Keratinocyte (primary cell): Measurements from ENCODE around the gene APCS. TPM values are rescaled to one million over a fixed set of nuclear protein-coding genes. Genes with fewer than 3 reads are reported as not detected.

ENCODE experiments used
- DNase-seq: peaks from one replicate; pipeline ENCODE4 v3.0.0-alpha.2; 2011; ENCODE audit warnings: low read depth, missing footprints, low spot score
- FAIRE-seq: peaks from 2 replicates; lab custom pipeline; 2011; peaks lifted over from hg19 to GRCh38; lab: Jason Lieb, UNC
- H2AFZ ChIP-seq: 2 replicates; pipeline ENCODE4 v1.6.0; 2012; ENCODE audit warnings: low read length, control low read depth, inconsistent platforms; ENCODE audit not compliant: control insufficient read depth
- H3K27ac ChIP-seq: 2 replicates; pipeline ENCODE4 v1.5.1; 2011; ENCODE audit warnings: low read length; ENCODE audit not compliant: control insufficient read depth, insufficient read depth
- H3K27me3 ChIP-seq: 3 replicates; pipeline ENCODE4 v1.6.0; 2011; ENCODE audit warnings: low read length; ENCODE audit not compliant: control insufficient read depth, insufficient read depth; ENCODE audit errors: extremely low read depth
- H3K36me3 ChIP-seq, 2 experiments: 2 replicates in 1 of 2; 3 replicates in 1 of 2; pipeline ENCODE4 v1.5.1; 2011; ENCODE audit warnings: low read length in 2 of 2, mild to moderate bottlenecking in 1 of 2; ENCODE audit not compliant: control insufficient read depth in 2 of 2, insufficient read depth in 2 of 2; ENCODE audit errors: extremely low read depth in 1 of 2
- H3K4me1 ChIP-seq: 3 replicates; pipeline ENCODE4 v1.5.1; 2011; ENCODE audit warnings: low read length; ENCODE audit not compliant: control insufficient read depth, insufficient read depth; ENCODE audit errors: extremely low read depth
- H3K4me2 ChIP-seq: 3 replicates; pipeline ENCODE4 v1.6.0; 2011; ENCODE audit warnings: low read depth, low read length; ENCODE audit not compliant: control insufficient read depth, insufficient read depth; ENCODE audit errors: extremely low read depth
- H3K4me3 ChIP-seq, 3 experiments: fragments of 200-600 bp in 1 of 3; sonication (generic) in 1 of 3; 2 replicates in 2 of 3; 3 replicates in 1 of 3; pipeline ENCODE4 v1.5.1; 2011 to 2016; ENCODE audit warnings: low read length in 3 of 3, mild to moderate bottlenecking in 3 of 3, control low read depth in 2 of 3, inconsistent platforms in 1 of 3, low read depth in 1 of 3, mixed read lengths in 1 of 3, mixed run types in 1 of 3, moderate library complexity in 1 of 3; ENCODE audit not compliant: control insufficient read depth in 2 of 3, insufficient read depth in 2 of 3; ENCODE audit errors: extremely low read depth in 1 of 3
- H3K79me2 ChIP-seq: 2 replicates; pipeline ENCODE4 v1.6.0; 2012; ENCODE audit warnings: low read length; ENCODE audit not compliant: control insufficient read depth, insufficient read depth
- H3K9ac ChIP-seq: 3 replicates; pipeline ENCODE4 v1.6.0; 2011; ENCODE audit warnings: low read length; ENCODE audit not compliant: control insufficient read depth, insufficient read depth; ENCODE audit errors: extremely low read depth
- H3K9me1 ChIP-seq: 3 replicates; pipeline ENCODE4 v1.6.0; 2011; ENCODE audit warnings: low read length; ENCODE audit not compliant: control insufficient read depth, insufficient read depth; ENCODE audit errors: extremely low read depth
- H3K9me3 ChIP-seq: 2 replicates; pipeline ENCODE4 v1.5.1; 2012; ENCODE audit warnings: low read depth, low read length; ENCODE audit not compliant: control insufficient read depth
- H4K20me1 ChIP-seq: 3 replicates; pipeline ENCODE4 v1.6.0; 2011; ENCODE audit warnings: low read length; ENCODE audit not compliant: control insufficient read depth, insufficient read depth; ENCODE audit errors: extremely low read depth
- CTCF ChIP-seq, 3 experiments: IDR thresholded peaks in 1 of 3; conservative IDR thresholded peaks in 1 of 3; optimal IDR thresholded peaks in 1 of 3; 2 replicates in 2 of 3; 3 replicates in 1 of 3; pipeline versions ENCODE3 to v1.5.1; 2011; ENCODE audit warnings: low read length in 3 of 3, mild to moderate bottlenecking in 3 of 3, moderate library complexity in 2 of 3, control low read depth in 1 of 3, inconsistent platforms in 1 of 3; ENCODE audit not compliant: insufficient read depth in 2 of 3; ENCODE audit errors: extremely low read depth in 1 of 3
- EZH2 ChIP-seq: IDR thresholded peaks from one replicate; pipeline ENCODE4 v1.6.1; 2012; ENCODE audit warnings: inconsistent platforms, mild to moderate bottlenecking, low read length, moderate library complexity
- dilution Hi-C: fragments of 300-500 bp; cut with MboI; formaldehyde crosslinking; loops from one replicate; pipeline ENCODE4 v1.7.0; 2020; ENCODE audit warnings: low sequenced_read_pairs; ENCODE audit not compliant: extremely low pct_ligation_motif_present
- polyA plus RNA-seq, 5 experiments: library from polyadenylated mRNA; depleted of rRNA in 3 of 5; stranded (reverse) in 3 of 5; stranded (forward) in 1 of 5; unstranded in 1 of 5; fragments of >200 nt; gene quantifications; 1 replicate in 1 of 5; 2 replicates in 3 of 5; 3 replicates in 1 of 5; pipeline versions ENCODE4 v1.2.1 to v1.2.3, GENCODE V29; 2011 to 2012; ENCODE audit warnings: missing spikeins in 2 of 5, low read depth in 1 of 5, low replicate concordance in 1 of 5

The APCS gene
- polyA plus RNA-seq, 1 donor (not counting 4 experiments of a cell fraction or from before 2014, with no cell fraction given): not detected

- Histone ChIP-seq H3K4me2 (peak overlapping the region; percentile 49), H3K9me3 (no peaks in the 10 kb centered on the region)
These were observed 10.6 kb downstream of the APCS start for GRCh38 chr1:159598196-159598595.

GRCh38 chr1:159600894-159601293 lies 13.3 kb downstream of the APCS start:
- DNase-seq (no peak), FAIRE-seq (no peak)
- no peak for TF ChIP-seq CTCF (optimal IDR thresholded peaks at IDR 0.05 in 1 of 3, IDR thresholded peaks at IDR 0.05 in 1 of 3, conservative IDR thresholded peaks at IDR 0.05 in 1 of 3; ENCODE audit: extremely low read depth in 1 of 3, insufficient read depth in 2 of 3, low read length in 3 of 3)
- TF ChIP-seq EZH2: no peak
- H4K20me1 ChIP-seq: no peaks in the 10 kb centered on the region
- no peak overlapping the region for H2AFZ ChIP-seq
- H3K9me3 ChIP-seq: no peaks in the 10 kb centered on the region
- H3K9me1 ChIP-seq: no peaks in the 10 kb centered on the region
- no peaks in the 10 kb centered on the region for H3K36me3 ChIP-seq
- no peak overlapping the region for H3K9ac ChIP-seq
- no peak overlapping the region for H3K4me2 ChIP-seq
- dilution Hi-C loops: no loop called here
- H3K4me1 ChIP-seq: peaks cover 24% of the 10 kb centered on the region
- H3K27me3 ChIP-seq: no peaks in the 10 kb centered on the region
- no peak overlapping the region for H3K4me3 ChIP-seq
- H3K79me2 ChIP-seq: no peaks in the 10 kb centered on the region
- no peak overlapping the region for H3K27ac ChIP-seq

More at GRCh38 chr1:159598196-159598595, 10.6 kb downstream of the APCS start:
- Histone ChIP-seq H3K27ac (peak overlapping the region; percentile 77), H3K27me3 (no peaks in the 10 kb centered on the region), H3K79me2 (no peaks in the 10 kb centered on the region), H3K9ac (no peak overlapping the region), H3K9me1 (no peaks in the 10 kb centered on the region), H2AFZ (peak overlapping the region; percentile 84), H3K4me1 (peaks cover 24% of the 10 kb centered on the region), H3K36me3 (no peaks in the 10 kb centered on the region), H4K20me1 (no peaks in the 10 kb centered on the region), H3K4me3 (peak overlapping the region in 1 of 3 experiments; percentile 5)
- FAIRE-seq: peak; percentile 98
- DNase-seq: peak; percentile 90
- TF ChIP-seq CTCF (optimal IDR thresholded peaks at IDR 0.05 in 1 of 3, IDR thresholded peaks at IDR 0.05 in 1 of 3, conservative IDR thresholded peaks at IDR 0.05 in 1 of 3; ENCODE audit: extremely low read depth in 1 of 3, insufficient read depth in 2 of 3, low read length in 3 of 3) (no peak), EZH2 (no peak)
- dilution Hi-C loops: no loop called here
